Nephron progenitor cell (in vitro differentiated cells): ENCODE data around the gene HNRNPA2B1.
"Not testable (repeated sequence)": the region's sequence is repeated elsewhere in the genome, so short reads cannot be mapped to it uniquely, and the experiment has no call there.

ENCODE experiments used
- DNase-seq: peaks from one replicate; pipeline ENCODE4 v3.0.0; 2021
- H3K27ac Mint-ChIP-seq: 2 replicates; pipeline ENCODE4 v1.8.0; 2021; ENCODE audit warnings: mild to moderate bottlenecking, moderate library complexity, mixed read lengths
- H3K27me3 Mint-ChIP-seq: 2 replicates; pipeline ENCODE4 v1.8.0; 2021; ENCODE audit warnings: mild to moderate bottlenecking, low read depth, mixed read lengths; ENCODE audit not compliant: poor library complexity
- H3K36me3 Mint-ChIP-seq: 2 replicates; pipeline ENCODE4 v1.8.0; 2021; ENCODE audit warnings: low read depth, mixed read lengths
- H3K4me1 Mint-ChIP-seq: 2 replicates; pipeline ENCODE4 v1.8.0; 2021; ENCODE audit warnings: mixed read lengths
- H3K4me3 Mint-ChIP-seq: 2 replicates; pipeline ENCODE4 v1.8.0; 2021; ENCODE audit warnings: mild to moderate bottlenecking, moderate library complexity, mixed read lengths
- H3K9me3 Mint-ChIP-seq: 2 replicates; pipeline ENCODE4 v1.8.0; 2021; ENCODE audit warnings: mild to moderate bottlenecking, moderate library complexity, mixed read lengths
- TF ChIP-seq, protein P1 (sequence below): fragments of 200-600 bp; sonication (generic); IDR thresholded peaks from 2 replicates; pipeline ENCODE4 v1.5.0; 2021; ENCODE audit warnings: antibody characterized with exemption

HNRNPA2B1 gene

GRCh38 chr7:26195867-26196657 is 4.5 kb downstream of the HNRNPA2B1 start:
- H3K36me3 Mint-ChIP-seq, result peaks cover 92% of the 10 kb centered on the region
- H3K4me3 Mint-ChIP-seq, result peak overlapping the region; percentile 100
- TF ChIP-seq, protein P1, sequence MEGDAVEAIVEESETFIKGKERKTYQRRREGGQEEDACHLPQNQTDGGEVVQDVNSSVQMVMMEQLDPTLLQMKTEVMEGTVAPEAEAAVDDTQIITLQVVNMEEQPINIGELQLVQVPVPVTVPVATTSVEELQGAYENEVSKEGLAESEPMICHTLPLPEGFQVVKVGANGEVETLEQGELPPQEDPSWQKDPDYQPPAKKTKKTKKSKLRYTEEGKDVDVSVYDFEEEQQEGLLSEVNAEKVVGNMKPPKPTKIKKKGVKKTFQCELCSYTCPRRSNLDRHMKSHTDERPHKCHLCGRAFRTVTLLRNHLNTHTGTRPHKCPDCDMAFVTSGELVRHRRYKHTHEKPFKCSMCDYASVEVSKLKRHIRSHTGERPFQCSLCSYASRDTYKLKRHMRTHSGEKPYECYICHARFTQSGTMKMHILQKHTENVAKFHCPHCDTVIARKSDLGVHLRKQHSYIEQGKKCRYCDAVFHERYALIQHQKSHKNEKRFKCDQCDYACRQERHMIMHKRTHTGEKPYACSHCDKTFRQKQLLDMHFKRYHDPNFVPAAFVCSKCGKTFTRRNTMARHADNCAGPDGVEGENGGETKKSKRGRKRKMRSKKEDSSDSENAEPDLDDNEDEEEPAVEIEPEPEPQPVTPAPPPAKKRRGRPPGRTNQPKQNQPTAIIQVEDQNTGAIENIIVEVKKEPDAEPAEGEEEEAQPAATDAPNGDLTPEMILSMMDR, result no peak
- DNase-seq, result no peak
- H3K4me1 Mint-ChIP-seq, result peaks cover 64% of the 10 kb centered on the region
- H3K27ac Mint-ChIP-seq, result peak overlapping the region; percentile 88
- H3K9me3 Mint-ChIP-seq, result peaks cover 3% of the 10 kb centered on the region
- H3K27me3 Mint-ChIP-seq, result peaks cover 14% of the 10 kb centered on the region

DNA sequence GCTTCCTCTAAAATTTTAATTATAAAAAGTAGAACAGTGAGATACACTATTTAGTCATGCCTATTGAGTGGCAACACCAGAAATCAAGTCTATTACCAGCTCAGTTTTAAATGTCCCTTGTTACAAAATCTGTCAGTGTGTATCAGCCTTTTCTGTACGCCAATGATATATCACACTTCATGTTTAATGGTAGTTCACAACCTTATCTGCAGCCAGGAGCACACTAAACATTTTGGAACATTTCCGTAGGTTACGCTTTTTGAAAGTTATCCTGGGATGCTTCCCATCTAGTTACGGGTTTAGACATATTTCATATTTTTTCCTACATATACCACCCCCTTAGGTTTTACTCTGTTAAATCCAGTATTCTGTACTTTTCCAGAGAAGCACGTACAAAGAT is 5.4 kb downstream of the HNRNPA2B1 start:
- peaks cover 96% of the 10 kb centered on the region for H3K36me3 Mint-ChIP-seq
- no peaks in the 10 kb centered on the region for H3K9me3 Mint-ChIP-seq
- peak overlapping the region; percentile 100 for H3K4me3 Mint-ChIP-seq
- no peak for DNase-seq
- TF ChIP-seq, protein P1, result no peak
- peaks cover 5% of the 10 kb centered on the region for H3K27me3 Mint-ChIP-seq
- H3K4me1 Mint-ChIP-seq, result peaks cover 68% of the 10 kb centered on the region
- no peak overlapping the region for H3K27ac Mint-ChIP-seq

- not testable (repeated sequence) for H3K9me3 Mint-ChIP-seq, DNase-seq, H3K27me3 Mint-ChIP-seq
- Mint-ChIP-seq H3K27ac (peak overlapping the region; percentile 85), H3K4me3 (peak overlapping the region; percentile 73), H3K36me3 (peaks cover 97% of the 10 kb centered on the region), H3K4me1 (peaks cover 68% of the 10 kb centered on the region)
These were observed 5.8 kb downstream of the HNRNPA2B1 start for GRCh38 chr7:26194764-26195163.

DNA sequence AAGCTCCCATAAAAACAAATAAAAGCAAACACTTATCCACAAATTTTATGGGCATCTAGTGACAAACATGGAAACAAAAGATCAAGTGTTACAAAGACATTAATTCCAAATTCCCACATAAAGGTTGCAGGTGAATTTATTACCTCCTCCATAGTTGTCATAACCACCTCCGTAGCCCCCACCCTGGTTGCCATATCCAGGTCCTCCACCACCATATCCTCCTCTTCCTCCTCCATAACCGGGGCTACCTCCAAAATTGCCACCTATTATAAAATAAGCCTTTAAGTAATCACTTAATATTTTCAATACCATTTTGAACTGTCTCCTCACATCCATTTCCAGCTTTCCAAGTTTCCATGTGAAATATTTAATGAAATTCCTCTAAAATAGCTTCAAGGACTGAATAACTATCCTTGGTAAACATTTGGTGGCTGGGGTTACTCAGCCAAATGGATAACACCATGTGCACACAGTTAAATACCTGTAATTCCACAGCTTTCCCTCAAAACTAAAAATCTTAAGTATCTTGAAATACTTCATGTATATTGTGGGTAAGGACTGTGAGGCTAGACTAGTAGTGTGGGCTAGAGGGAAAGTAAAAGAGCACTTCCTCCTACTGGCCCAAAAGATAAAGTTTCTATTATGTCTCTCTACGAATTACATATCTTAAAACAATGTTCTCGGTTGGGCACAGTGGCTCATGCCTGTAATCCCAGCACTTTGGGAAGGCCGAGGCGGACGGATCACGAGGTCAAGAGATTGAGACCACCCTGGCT is 6.9 kb downstream of the HNRNPA2B1 start:
- Mint-ChIP-seq H3K9me3 (no peaks in the 10 kb centered on the region), H3K36me3 (peaks cover 97% of the 10 kb centered on the region), H3K27me3 (peaks cover 5% of the 10 kb centered on the region), H3K4me1 (peaks cover 68% of the 10 kb centered on the region), H3K27ac (peak overlapping the region; percentile 95), H3K4me3 (peak overlapping the region; percentile 73)
- DNase-seq, result no peak
- TF ChIP-seq, protein P1, result no peak

GRCh38 chr7:26192485-26193087 is 8.0 kb downstream of the HNRNPA2B1 start:
- H3K9me3 Mint-ChIP-seq, result no peaks in the 10 kb centered on the region
- H3K4me1 Mint-ChIP-seq, result peaks cover 62% of the 10 kb centered on the region
- H3K36me3 Mint-ChIP-seq, result peaks cover 88% of the 10 kb centered on the region
- no peak for DNase-seq
- peak overlapping the region; percentile 95 for H3K27ac Mint-ChIP-seq
- TF ChIP-seq, protein P1, result no peak
- no peak overlapping the region for H3K4me3 Mint-ChIP-seq
- peaks cover 5% of the 10 kb centered on the region for H3K27me3 Mint-ChIP-seq

DNA sequence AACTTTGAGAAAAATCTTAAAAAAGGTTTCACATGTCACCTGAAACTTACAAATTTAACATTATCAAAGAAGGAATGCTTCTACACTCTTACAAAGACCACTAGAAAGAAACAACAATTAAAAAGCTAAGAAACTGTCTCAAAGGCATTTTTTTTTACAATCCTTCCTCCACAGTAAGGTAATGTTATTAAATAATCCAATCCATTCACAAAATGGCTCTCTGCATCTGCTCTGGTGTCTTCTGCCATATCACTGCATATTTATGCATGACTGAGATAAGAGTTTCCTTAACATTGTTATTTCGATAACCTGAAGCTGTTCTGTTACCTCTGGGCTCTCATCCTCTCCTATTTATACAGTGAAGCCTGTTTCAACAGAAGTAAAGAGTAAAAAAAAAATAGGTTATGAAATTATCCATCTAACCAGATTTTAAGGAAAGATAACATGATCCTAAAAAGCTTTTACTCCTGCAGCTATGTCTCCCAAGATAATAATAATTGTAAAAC is 8.5 kb downstream of the HNRNPA2B1 start:
- TF ChIP-seq, protein P1, result no peak
- Mint-ChIP-seq H3K4me1 (peaks cover 57% of the 10 kb centered on the region), H3K27ac (peak overlapping the region; percentile 82), H3K4me3 (no peak overlapping the region), H3K9me3 (no peaks in the 10 kb centered on the region), H3K36me3 (peaks cover 82% of the 10 kb centered on the region), H3K27me3 (peaks cover 5% of the 10 kb centered on the region)
- DNase-seq, result no peak
